Astrocyte (in vitro differentiated cells and primary cell): ENCODE measurements around the gene SLC39A10. TPM values are rescaled to one million over a fixed set of nuclear protein-coding genes. Genes with fewer than 3 reads are reported as not detected.

Experiments
- DNase-seq: peaks from one replicate; pipeline ENCODE4 v3.0.0-alpha.2; 2010; ENCODE audit warnings: low read depth
- FAIRE-seq: peaks from 2 replicates; lab custom pipeline; 2011; peaks lifted over from hg19 to GRCh38; lab: Jason Lieb, UNC
- H2AFZ ChIP-seq: 2 replicates; pipeline ENCODE4 v1.6.0; 2012; ENCODE audit warnings: low read depth, low read length, inconsistent platforms
- H3K27ac ChIP-seq: 2 replicates; pipeline ENCODE4 v1.5.1; 2011; ENCODE audit warnings: low read depth, low read length, inconsistent platforms
- H3K27me3 ChIP-seq: 2 replicates; pipeline ENCODE4 v1.6.0; 2011; ENCODE audit warnings: low read length, inconsistent platforms; ENCODE audit not compliant: insufficient read depth
- H3K36me3 ChIP-seq: 2 replicates; pipeline ENCODE4 v1.5.1; 2011; ENCODE audit warnings: low read length, inconsistent platforms; ENCODE audit not compliant: insufficient read depth
- H3K4me1 ChIP-seq: 2 replicates; pipeline ENCODE4 v1.5.1; 2011; ENCODE audit warnings: low read length, inconsistent platforms; ENCODE audit not compliant: insufficient read depth
- H3K4me2 ChIP-seq: 2 replicates; pipeline ENCODE4 v1.6.0; 2012; ENCODE audit warnings: low read length, inconsistent platforms
- H3K4me3 ChIP-seq: 2 replicates; pipeline ENCODE4 v1.5.1; 2011; ENCODE audit warnings: low read depth, mild to moderate bottlenecking, low read length, inconsistent platforms; ENCODE audit not compliant: insufficient read depth
- H3K79me2 ChIP-seq: 2 replicates; pipeline ENCODE4 v1.6.0; 2012; ENCODE audit warnings: mild to moderate bottlenecking, low read length, inconsistent platforms; ENCODE audit not compliant: insufficient read depth
- H3K9ac ChIP-seq: 2 replicates; pipeline ENCODE4 v1.6.0; 2012; ENCODE audit warnings: mild to moderate bottlenecking, low read length, inconsistent platforms
- H3K9me3 ChIP-seq: 2 replicates; pipeline ENCODE4 v1.5.1; 2012; ENCODE audit warnings: low read depth, mild to moderate bottlenecking, low read length, inconsistent platforms; ENCODE audit not compliant: insufficient read depth
- H4K20me1 ChIP-seq: 2 replicates; pipeline ENCODE4 v1.6.0; 2012; ENCODE audit warnings: low read length, inconsistent platforms; ENCODE audit not compliant: insufficient read depth
- H3K27ac Mint-ChIP-seq: one replicate; pipeline ENCODE4 v1.8.0; 2021; ENCODE audit warnings: mild to moderate bottlenecking, mixed read lengths; ENCODE audit not compliant: unreplicated experiment
- H3K27me3 Mint-ChIP-seq: one replicate; pipeline ENCODE4 v1.8.0; 2021; ENCODE audit warnings: low read depth, mixed read lengths; ENCODE audit not compliant: unreplicated experiment
- H3K36me3 Mint-ChIP-seq: one replicate; pipeline ENCODE4 v1.8.0; 2021; ENCODE audit warnings: low read depth, mixed read lengths; ENCODE audit not compliant: unreplicated experiment
- H3K4me1 Mint-ChIP-seq: one replicate; pipeline ENCODE4 v1.8.0; 2021; ENCODE audit warnings: low read depth, mixed read lengths; ENCODE audit not compliant: unreplicated experiment
- H3K4me3 Mint-ChIP-seq: one replicate; pipeline ENCODE4 v1.8.0; 2021; ENCODE audit warnings: mild to moderate bottlenecking, moderate library complexity, mixed read lengths; ENCODE audit not compliant: unreplicated experiment
- H3K9me3 Mint-ChIP-seq: one replicate; pipeline ENCODE4 v1.8.0; 2021; ENCODE audit warnings: mild to moderate bottlenecking, mixed read lengths; ENCODE audit not compliant: unreplicated experiment
- EZH2 ChIP-seq: IDR thresholded peaks from 2 replicates; pipeline ENCODE4 v1.6.1; 2012; ENCODE audit warnings: mild to moderate bottlenecking, low read length, inconsistent platforms; ENCODE audit not compliant: insufficient read depth
- total RNA-seq: library from RNA; stranded (reverse); gene quantifications from 2 replicates; pipeline ENCODE4 v1.2.1, GENCODE V29; 2021
- TF ChIP-seq, protein P1 (sequence below): IDR thresholded peaks from 2 replicates; pipeline ENCODE4 v1.5.1; 2011; ENCODE audit warnings: low read depth, mild to moderate bottlenecking, inconsistent platforms, low read length, moderate library complexity; ENCODE audit not compliant: insufficient read depth

SLC39A10 gene
- total RNA-seq, 1 donor from 2014 or later: 96.2 TPM

DNA sequence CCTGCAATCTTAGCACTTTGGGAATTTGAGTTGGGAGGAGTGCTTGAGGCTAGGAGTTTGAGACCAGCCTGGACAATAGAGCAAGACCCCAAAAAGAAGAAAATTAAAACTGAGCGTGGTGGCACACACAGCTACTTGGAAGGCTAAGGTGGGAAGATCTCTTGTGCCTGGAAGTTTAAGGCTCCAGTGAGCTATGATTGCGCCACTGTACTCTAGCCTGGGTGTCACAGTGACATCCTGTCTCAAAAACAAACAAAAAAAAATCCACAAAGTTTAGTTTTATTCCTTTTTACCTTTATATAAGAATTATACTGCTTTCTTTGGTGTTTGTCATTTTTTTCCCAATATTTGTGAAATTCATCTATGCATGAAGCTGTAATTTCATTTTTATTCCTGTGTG is 20.3 kb downstream of the SLC39A10 start:
- Histone ChIP-seq H3K4me2 (no peak overlapping the region), H3K9ac (no peak overlapping the region), H3K9me3 (no peaks in the 10 kb centered on the region), H3K4me1 (no peaks in the 10 kb centered on the region), H4K20me1 (peaks cover 6% of the 10 kb centered on the region), H3K79me2 (no peaks in the 10 kb centered on the region), H3K27me3 (no peaks in the 10 kb centered on the region), H2AFZ (no peak overlapping the region), H3K27ac (no peak overlapping the region), H3K36me3 (peaks cover 6% of the 10 kb centered on the region), H3K4me3 (no peak overlapping the region)
- TF ChIP-seq, protein P1, sequence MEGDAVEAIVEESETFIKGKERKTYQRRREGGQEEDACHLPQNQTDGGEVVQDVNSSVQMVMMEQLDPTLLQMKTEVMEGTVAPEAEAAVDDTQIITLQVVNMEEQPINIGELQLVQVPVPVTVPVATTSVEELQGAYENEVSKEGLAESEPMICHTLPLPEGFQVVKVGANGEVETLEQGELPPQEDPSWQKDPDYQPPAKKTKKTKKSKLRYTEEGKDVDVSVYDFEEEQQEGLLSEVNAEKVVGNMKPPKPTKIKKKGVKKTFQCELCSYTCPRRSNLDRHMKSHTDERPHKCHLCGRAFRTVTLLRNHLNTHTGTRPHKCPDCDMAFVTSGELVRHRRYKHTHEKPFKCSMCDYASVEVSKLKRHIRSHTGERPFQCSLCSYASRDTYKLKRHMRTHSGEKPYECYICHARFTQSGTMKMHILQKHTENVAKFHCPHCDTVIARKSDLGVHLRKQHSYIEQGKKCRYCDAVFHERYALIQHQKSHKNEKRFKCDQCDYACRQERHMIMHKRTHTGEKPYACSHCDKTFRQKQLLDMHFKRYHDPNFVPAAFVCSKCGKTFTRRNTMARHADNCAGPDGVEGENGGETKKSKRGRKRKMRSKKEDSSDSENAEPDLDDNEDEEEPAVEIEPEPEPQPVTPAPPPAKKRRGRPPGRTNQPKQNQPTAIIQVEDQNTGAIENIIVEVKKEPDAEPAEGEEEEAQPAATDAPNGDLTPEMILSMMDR: no peak
- no peak for TF ChIP-seq EZH2
- Mint-ChIP-seq H3K4me3 (no peak overlapping the region), H3K27ac (no peak overlapping the region), H3K9me3 (no peaks in the 10 kb centered on the region), H3K36me3 (peaks cover 7% of the 10 kb centered on the region), H3K4me1 (peaks cover 11% of the 10 kb centered on the region), H3K27me3 (no peaks in the 10 kb centered on the region)
- DNase-seq (no peak), FAIRE-seq (no peak)

DNA sequence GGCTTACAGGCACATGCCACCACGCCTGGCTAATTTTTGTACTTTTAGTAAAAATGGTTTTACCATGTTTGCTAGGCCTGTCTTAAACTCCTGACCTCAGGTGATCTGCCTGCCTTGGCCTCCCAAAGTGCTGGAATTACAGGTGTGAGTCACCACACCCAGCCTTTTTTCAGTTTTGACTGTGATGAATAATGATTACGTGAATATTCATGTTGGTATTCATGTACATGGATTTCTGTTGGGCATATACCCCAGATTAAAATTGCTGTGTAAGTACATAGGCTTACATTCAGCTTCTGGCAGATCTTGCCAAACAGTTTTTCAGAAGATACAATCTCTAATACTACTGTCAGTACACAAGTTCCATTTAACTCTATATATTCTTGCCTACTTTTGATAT is 20.9 kb downstream of the SLC39A10 start:
- no peak overlapping the region for H3K4me3 ChIP-seq
- no peak for FAIRE-seq
- Mint-ChIP-seq H3K27ac (no peak overlapping the region), H3K36me3 (peaks cover 7% of the 10 kb centered on the region), H3K4me1 (peaks cover 11% of the 10 kb centered on the region), H3K9me3 (no peaks in the 10 kb centered on the region), H3K4me3 (no peak overlapping the region), H3K27me3 (no peaks in the 10 kb centered on the region)
- H3K27me3 ChIP-seq: no peaks in the 10 kb centered on the region
- no peak overlapping the region for H2AFZ ChIP-seq
- H3K27ac ChIP-seq: no peak overlapping the region
- no peak overlapping the region for H3K9ac ChIP-seq
- no peaks in the 10 kb centered on the region for H3K9me3 ChIP-seq
- no peaks in the 10 kb centered on the region for H3K79me2 ChIP-seq
- H4K20me1 ChIP-seq: peaks cover 6% of the 10 kb centered on the region
- H3K36me3 ChIP-seq: peaks cover 6% of the 10 kb centered on the region
- H3K4me2 ChIP-seq: no peak overlapping the region
- TF ChIP-seq, protein P1: no peak
- TF ChIP-seq EZH2: no peak
- no peak for DNase-seq
- no peaks in the 10 kb centered on the region for H3K4me1 ChIP-seq

DNA sequence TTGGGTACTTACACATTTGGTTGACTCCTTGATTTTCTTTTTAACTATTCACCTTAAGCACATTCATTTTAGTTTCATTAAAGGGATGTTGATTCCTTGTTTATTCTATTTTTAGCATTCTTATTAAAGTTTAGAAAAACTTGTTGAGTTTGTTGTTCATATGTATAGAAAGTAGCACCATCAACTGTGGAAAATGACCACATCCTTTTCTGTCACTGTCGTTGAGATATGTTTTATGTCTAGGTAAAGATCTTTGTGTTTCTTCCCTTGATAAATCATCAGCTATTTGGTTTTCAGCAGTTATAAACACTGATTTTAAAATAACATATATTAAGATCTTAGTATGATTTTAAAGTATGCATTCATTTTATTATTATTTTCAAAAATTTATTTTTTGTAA is 25.1 kb downstream of the SLC39A10 start:
- H3K27me3 Mint-ChIP-seq: no peaks in the 10 kb centered on the region
- Histone ChIP-seq H3K27me3 (no peaks in the 10 kb centered on the region), H3K36me3 (peaks cover 6% of the 10 kb centered on the region), H3K27ac (no peak overlapping the region), H4K20me1 (peaks cover 3% of the 10 kb centered on the region), H3K4me1 (no peaks in the 10 kb centered on the region), H2AFZ (no peak overlapping the region), H3K9ac (no peak overlapping the region), H3K4me3 (no peak overlapping the region), H3K9me3 (no peaks in the 10 kb centered on the region), H3K4me2 (no peak overlapping the region), H3K79me2 (no peaks in the 10 kb centered on the region)
- no peaks in the 10 kb centered on the region for H3K9me3 Mint-ChIP-seq
- TF ChIP-seq, protein P1: no peak
- TF ChIP-seq EZH2: no peak
- DNase-seq: no peak
- no peak for FAIRE-seq
- no peak overlapping the region for H3K4me3 Mint-ChIP-seq
- no peak overlapping the region for H3K27ac Mint-ChIP-seq
- peaks cover 8% of the 10 kb centered on the region for H3K36me3 Mint-ChIP-seq
- H3K4me1 Mint-ChIP-seq: no peaks in the 10 kb centered on the region
